ENCODE measurements around the gene DYNLT4. TPM values are rescaled to one million over a fixed set of nuclear protein-coding genes. Genes with fewer than 3 reads are reported as not detected.
A peak's percentile ranks its signal among the peaks of the same experiment; 100 is the strongest.
"Not testable (repeated sequence)": the region's sequence is repeated elsewhere in the genome, so short reads cannot be mapped to it uniquely, and the experiment has no call there.

DYNLT4 gene
- total and polyA plus RNA-seq, 8 donors = 0.28 to 1.8 (median 0.38) TPM

GRCh38 chr1:44775078-44775929 lies 31.8 kb downstream of the DYNLT4 start, which contains the start of gene RPS8:
Gene RPS8 (plus strand): TSS chr1:44775540. CDS start chr1:44775597, 57 bp downstream.
- peak; percentile 86 to 94 (median 90) for DNase-seq
- peak within 1 kb of the TSS; percentile 84 to 94 (median 88) for H3K27ac ChIP-seq
- TF ChIP-seq, protein P1, sequence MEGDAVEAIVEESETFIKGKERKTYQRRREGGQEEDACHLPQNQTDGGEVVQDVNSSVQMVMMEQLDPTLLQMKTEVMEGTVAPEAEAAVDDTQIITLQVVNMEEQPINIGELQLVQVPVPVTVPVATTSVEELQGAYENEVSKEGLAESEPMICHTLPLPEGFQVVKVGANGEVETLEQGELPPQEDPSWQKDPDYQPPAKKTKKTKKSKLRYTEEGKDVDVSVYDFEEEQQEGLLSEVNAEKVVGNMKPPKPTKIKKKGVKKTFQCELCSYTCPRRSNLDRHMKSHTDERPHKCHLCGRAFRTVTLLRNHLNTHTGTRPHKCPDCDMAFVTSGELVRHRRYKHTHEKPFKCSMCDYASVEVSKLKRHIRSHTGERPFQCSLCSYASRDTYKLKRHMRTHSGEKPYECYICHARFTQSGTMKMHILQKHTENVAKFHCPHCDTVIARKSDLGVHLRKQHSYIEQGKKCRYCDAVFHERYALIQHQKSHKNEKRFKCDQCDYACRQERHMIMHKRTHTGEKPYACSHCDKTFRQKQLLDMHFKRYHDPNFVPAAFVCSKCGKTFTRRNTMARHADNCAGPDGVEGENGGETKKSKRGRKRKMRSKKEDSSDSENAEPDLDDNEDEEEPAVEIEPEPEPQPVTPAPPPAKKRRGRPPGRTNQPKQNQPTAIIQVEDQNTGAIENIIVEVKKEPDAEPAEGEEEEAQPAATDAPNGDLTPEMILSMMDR (IDR thresholded peaks at IDR 0.05) = no peak
- peaks cover 0 to 21% (median 4%) of the 10 kb centered on the region in 3 donors for H3K4me1 ChIP-seq
- intact Hi-C loops (cut with DNase I) = no loop called here
- ATAC-seq = peak; percentile 92 to 95 (median 92)
- WGBS, 2 donors = 0% methylated on average over 62 to 65 of the region's 65 CpGs
- no peaks in the 10 kb centered on the region for H3K9me3 ChIP-seq
- H3K36me3 ChIP-seq = peaks cover 0 to 18% (median 9%) of the 10 kb centered on the region in 3 donors
- H3K4me3 ChIP-seq = peak within 1 kb of the TSS; percentile 42 to 86 (median 70)
- no peaks in the 10 kb centered on the region for H3K27me3 ChIP-seq
- FAIRE-seq = no peak

DNA sequence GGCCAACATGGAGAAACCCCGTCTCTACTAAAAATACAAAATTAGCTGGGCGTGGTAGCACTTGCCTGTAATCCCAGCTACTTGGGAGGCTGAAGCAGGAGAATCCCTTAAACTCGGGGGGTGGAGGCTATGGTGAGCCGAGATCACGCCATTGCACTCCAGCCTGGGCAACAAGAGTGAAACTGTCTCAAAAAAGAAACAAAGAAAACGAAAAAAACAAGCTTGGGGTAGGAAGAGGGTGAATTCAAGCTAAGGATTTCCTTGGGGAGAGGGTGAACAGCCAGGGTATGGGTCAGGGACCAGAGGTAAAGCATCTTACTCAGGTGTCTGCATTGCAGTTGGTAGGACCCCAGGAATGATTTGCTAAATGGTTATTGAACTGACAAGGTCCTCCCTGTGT lies 40.7 kb downstream of the DYNLT4 start:
- H3K4me3 ChIP-seq; H3K27ac ChIP-seq; FAIRE-seq; ATAC-seq; H3K27me3 ChIP-seq; DNase-seq; H3K4me1 ChIP-seq; intact Hi-C loops (cut with DNase I); H3K9me3 ChIP-seq; H3K36me3 ChIP-seq: not testable (repeated sequence)
- 88 to 89% methylated on average over 6 of the region's 6 CpGs for WGBS, 2 donors

DNA sequence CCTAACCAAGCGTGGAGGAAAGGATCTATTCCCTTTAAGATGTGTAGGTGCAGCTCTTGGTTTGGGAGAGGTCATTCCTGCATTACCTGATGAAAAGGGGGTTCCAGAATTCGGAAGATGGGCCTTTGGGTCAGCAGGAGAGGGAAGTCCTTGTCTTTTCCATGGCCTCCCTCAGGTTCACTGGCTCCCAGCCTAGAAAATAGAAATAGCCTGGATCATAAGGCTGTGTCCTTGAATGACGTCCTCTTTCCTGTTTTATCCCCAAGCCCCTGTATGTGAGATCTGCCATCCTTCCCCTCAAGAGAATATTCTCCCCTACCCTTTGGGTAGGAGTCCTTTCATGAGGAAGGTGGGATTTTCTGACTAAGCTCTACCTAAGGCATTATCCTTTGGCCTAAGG lies 46.3 kb downstream of the DYNLT4 start:
- TF ChIP-seq, protein P1 (IDR thresholded peaks at IDR 0.05) = no peak
- no peaks in the 10 kb centered on the region for H3K27me3 ChIP-seq
- 76 to 80% methylated on average over 3 of the region's 3 CpGs for WGBS, 2 donors
- no peak for ATAC-seq
- H3K4me1 ChIP-seq = no peaks in the 10 kb centered on the region
- H3K4me3 ChIP-seq = no peak overlapping the region
- H3K36me3 ChIP-seq = no peaks in the 10 kb centered on the region
- intact Hi-C loops (cut with DNase I) = no loop called here
- H3K27ac ChIP-seq = no peak overlapping the region
- H3K9me3 ChIP-seq = no peaks in the 10 kb centered on the region
- no peak for FAIRE-seq
- no peak for DNase-seq

GRCh38 chr1:44759077-44759476 lies 48.1 kb downstream of the DYNLT4 start:
- Histone ChIP-seq H3K27ac (no peak overlapping the region), H3K36me3 (no peaks in the 10 kb centered on the region), H3K4me1 (no peaks in the 10 kb centered on the region), H3K27me3 (no peaks in the 10 kb centered on the region), H3K4me3 (no peak overlapping the region), H3K9me3 (no peaks in the 10 kb centered on the region)
- FAIRE-seq (no peak), DNase-seq (no peak), ATAC-seq (no peak)
- intact Hi-C loops (cut with DNase I) = no loop called here
- 93 to 94% methylated on average over 11 of the region's 11 CpGs for WGBS, 2 donors
- TF ChIP-seq, protein P1 (IDR thresholded peaks at IDR 0.05) = no peak

GRCh38 chr1:44757420-44757819 lies 49.7 kb downstream of the DYNLT4 start:
- no peaks in the 10 kb centered on the region for H3K9me3 ChIP-seq
- 97 to 100% methylated on average over 2 of the region's 2 CpGs for WGBS, 2 donors
- FAIRE-seq = no peak

More at GRCh38 chr1:44757420-44757819, 49.7 kb downstream of the DYNLT4 start:
- ATAC-seq = no peak
- no peak overlapping the region for H3K4me3 ChIP-seq
- no peak for DNase-seq
- TF ChIP-seq, protein P1 (IDR thresholded peaks at IDR 0.05) = no peak
- no peaks in the 10 kb centered on the region for H3K36me3 ChIP-seq
- no peaks in the 10 kb centered on the region for H3K27me3 ChIP-seq
- H3K4me1 ChIP-seq = no peaks in the 10 kb centered on the region
- intact Hi-C loops (cut with DNase I) = no loop called here
- H3K27ac ChIP-seq = no peak overlapping the region

Other genes with a start within 250 kb of the DYNLT4 start
- gene TMEM53, start 132.9 kb downstream of the DYNLT4 start, total RNA-seq = 1 to 10 TPM; 2.6 to 5.4 (median 3.7) TPM
- gene TMEM53, start 132.9 kb downstream of the DYNLT4 start, polyA plus RNA-seq = 10 to 100 TPM in 1 of 2 donors, 1 to 10 TPM in 1; 5.5 to 10.4 TPM
- 1 to 10 TPM in 3 of 6 donors, under 1 TPM in 3; 0.42 to 2.9 (median 1.1) TPM for gene ARMH1, start 132.6 kb downstream of the DYNLT4 start, total RNA-seq
- 10 to 100 TPM in 1 of 2 donors, 1 to 10 TPM in 1; 5.6 to 10.7 TPM for gene ARMH1, start 132.6 kb downstream of the DYNLT4 start, polyA plus RNA-seq
- not detected for gene RNU5D-1, start 76.2 kb downstream of the DYNLT4 start, total RNA-seq
- gene RNU5D-1, start 76.2 kb downstream of the DYNLT4 start, polyA plus RNA-seq = not detected
- 1 to 10 TPM in 2 of 6 donors, under 1 TPM in 3, not detected in 1; 0.12 to 1.6 (median 0.44) TPM for gene KIF2C, start 67.5 kb downstream of the DYNLT4 start, total RNA-seq
- gene KIF2C, start 67.5 kb downstream of the DYNLT4 start, polyA plus RNA-seq = under 1 TPM; 0.30 to 0.40 TPM
- gene RPS8, start 31.8 kb downstream of the DYNLT4 start, total RNA-seq = 1,000 to 10,000 TPM in 4 of 6 donors, 100 to 1,000 TPM in 2; 843 to 1,579 (median 1,280) TPM
- 1,000 to 10,000 TPM; 1,365 to 1,938 TPM for gene RPS8, start 31.8 kb downstream of the DYNLT4 start, polyA plus RNA-seq
- gene BEST4, start 19.2 kb downstream of the DYNLT4 start, total RNA-seq = under 1 TPM; 0.12 to 0.41 (median 0.32) TPM
- gene BEST4, start 19.2 kb downstream of the DYNLT4 start, polyA plus RNA-seq = under 1 TPM; 0.56 to 0.68 TPM
- 10 to 100 TPM in 3 of 6 donors, 1 to 10 TPM in 3; 6.1 to 15.9 (median 9.7) TPM for gene PLK3, start 7.0 kb downstream of the DYNLT4 start, total RNA-seq
- gene PLK3, start 7.0 kb downstream of the DYNLT4 start, polyA plus RNA-seq = 10 to 100 TPM; 21.6 to 35.3 TPM
- 1 to 10 TPM in 5 of 6 donors, under 1 TPM in 1; 0.91 to 4.3 (median 2.3) TPM for gene BTBD19, start 1.2 kb upstream of the DYNLT4 start, total RNA-seq
- 1 to 10 TPM; 4.7 to 5.7 TPM for gene BTBD19, start 1.2 kb upstream of the DYNLT4 start, polyA plus RNA-seq
- gene PTCH2, start 35.9 kb upstream of the DYNLT4 start, total RNA-seq = under 1 TPM; 0.16 to 0.90 (median 0.34) TPM
- 1 to 10 TPM; 1.2 to 1.8 TPM for gene PTCH2, start 35.9 kb upstream of the DYNLT4 start, polyA plus RNA-seq
- 10 to 100 TPM in 4 of 6 donors, 1 to 10 TPM in 2; 7.7 to 14.6 (median 12.1) TPM for gene EIF2B3, start 179.2 kb upstream of the DYNLT4 start, total RNA-seq
- gene EIF2B3, start 179.2 kb upstream of the DYNLT4 start, polyA plus RNA-seq = 1 to 10 TPM; 6.0 to 9.7 TPM
- 10 to 100 TPM; 23.5 to 36.4 (median 29.7) TPM for gene HECTD3, start 204.0 kb upstream of the DYNLT4 start, total RNA-seq
- gene HECTD3, start 204.0 kb upstream of the DYNLT4 start, polyA plus RNA-seq = 10 to 100 TPM; 32.0 to 49.0 TPM
- gene UROD, start 204.9 kb upstream of the DYNLT4 start, total RNA-seq = 10 to 100 TPM; 16.9 to 36.6 (median 25.7) TPM
- 10 to 100 TPM; 52.8 to 71.2 TPM for gene UROD, start 204.9 kb upstream of the DYNLT4 start, polyA plus RNA-seq

Measured in pancreas (tissue), 10 donors.